ENCODE measurements around the gene TXNL4A. TPM values are rescaled to one million over a fixed set of nuclear protein-coding genes. Genes with fewer than 3 reads are reported as not detected.

The TXNL4A gene
- polyA plus RNA-seq, 1 of the 3 experiments (the other 2 are of a cell fraction): 158 TPM

GRCh38 chr18:79971211-79971952, 17.0 kb downstream of the TXNL4A start:
- Histone ChIP-seq H3K9ac (no peak overlapping the region), H3K36me3 (replicated peaks in 1 of 2; ENCODE audit: control insufficient read depth in 1 of 2, insufficient read depth in 2 of 2, low read length in 1 of 2) (peaks cover 19 to 53% of the 10 kb centered on the region in 2 experiments), H3K4me3 (ENCODE audit: low read depth in 2 of 2, low read length in 1 of 2) (no peak overlapping the region), H3K9me3 (no peaks in the 10 kb centered on the region), H2AFZ (ENCODE audit: low read depth) (no peak overlapping the region), H3K4me1 (ENCODE audit: control insufficient read depth in 1 of 2, insufficient read depth in 2 of 2, low read depth in 1 of 2, low read length in 1 of 2) (no peaks in the 10 kb centered on the region; a peak in 1 of 4 replicates), H4K20me1 (ENCODE audit: insufficient read depth) (peaks cover 29% of the 10 kb centered on the region), H3K27ac (ENCODE audit: low read depth in 2 of 2, low read length in 1 of 2) (no peak overlapping the region), H3K27me3 (ENCODE audit: insufficient read depth) (no peaks in the 10 kb centered on the region), H3K79me2 (ENCODE audit: insufficient read depth) (peaks cover 45% of the 10 kb centered on the region), H3K4me2 (no peak overlapping the region), H3F3A (replicated peaks; ENCODE audit: insufficient read depth) (peaks cover 10% of the 10 kb centered on the region), H3K9me2 (no peaks in the 10 kb centered on the region)
- WGBS (ENCODE audit: low lambda C conversion rate): 93% methylated on average over 17 of the region's 17 CpGs
- ChIA-PET POLR2A (no interaction called here), CTCF (no interaction called here)
- DNase-seq: no peak
- no peak for TF ChIP-seq NRF1 (IDR thresholded peaks at IDR 0.05; ENCODE audit: low read depth, low read length)
- no peak for TF ChIP-seq RXRA (IDR thresholded peaks at IDR 0.05; ENCODE audit: borderline replicate concordance, low read depth)
- no peak for TF ChIP-seq POLR2AphosphoS5 (IDR thresholded peaks at IDR 0.05; ENCODE audit: low read depth, low read length)
- no peak for TF ChIP-seq ELF1 (IDR thresholded peaks at IDR 0.05)
- no peak for TF ChIP-seq FOSL2 (IDR thresholded peaks at IDR 0.05; ENCODE audit: borderline replicate concordance, low read depth)
- TF ChIP-seq RAD21 (IDR thresholded peaks at IDR 0.05; ENCODE audit: low read length): no peak
- TF ChIP-seq RCOR1 (IDR thresholded peaks at IDR 0.05; ENCODE audit: low read length): no peak
- no peak for TF ChIP-seq REST (IDR thresholded peaks at IDR 0.05; ENCODE audit: low read depth, low read length)
- TF ChIP-seq JUND (IDR thresholded peaks at IDR 0.05): no peak
- no peak for TF ChIP-seq TCF12 (IDR thresholded peaks at IDR 0.05)
- no peak for TF ChIP-seq MAX (IDR thresholded peaks at IDR 0.05; ENCODE audit: low read depth)
- TF ChIP-seq EP300 (IDR thresholded peaks at IDR 0.05; ENCODE audit: borderline replicate concordance in 1 of 2, low read depth in 1 of 2, low read length in 1 of 2): no peak
- no peak for TF ChIP-seq USF2 (IDR thresholded peaks at IDR 0.05; ENCODE audit: borderline replicate concordance, low read depth, low read length)
- no peak for TF ChIP-seq PBX3 (IDR thresholded peaks at IDR 0.05)
- no peak for TF ChIP-seq FOXM1 (IDR thresholded peaks at IDR 0.05; ENCODE audit: low read depth)

Measured in SK-N-SH (cell line).